Measurements from ENCODE around the gene PIGR.

The PIGR gene

GRCh38 chr1:206885341-206886060 lies 60.8 kb downstream of the PIGR start:
- peak; percentile 60 for DNase-seq

- DNase-seq, result no peak
These were observed 62.4 kb downstream of the PIGR start for GRCh38 chr1:206883876-206884275.

- no peak for DNase-seq
These were observed 63.1 kb downstream of the PIGR start for GRCh38 chr1:206883160-206883559.

- no peak for DNase-seq
These were observed 63.7 kb downstream of the PIGR start for GRCh38 chr1:206882555-206882954.

- DNase-seq, result no peak
These were observed 66.0 kb downstream of the PIGR start for GRCh38 chr1:206880314-206880713.

All from NCI-H226 (cell line).